Nephron progenitor cell (in vitro differentiated cells): ENCODE measurements around the gene OR56A5.

Experiments used
- DNase-seq: peaks from one replicate; pipeline ENCODE4 v3.0.0; 2021
- H3K27ac Mint-ChIP-seq: 2 replicates; pipeline ENCODE4 v1.8.0; 2021; ENCODE audit warnings: mild to moderate bottlenecking, moderate library complexity, mixed read lengths
- H3K27me3 Mint-ChIP-seq: 2 replicates; pipeline ENCODE4 v1.8.0; 2021; ENCODE audit warnings: mild to moderate bottlenecking, low read depth, mixed read lengths; ENCODE audit not compliant: poor library complexity
- H3K36me3 Mint-ChIP-seq: 2 replicates; pipeline ENCODE4 v1.8.0; 2021; ENCODE audit warnings: low read depth, mixed read lengths
- H3K4me1 Mint-ChIP-seq: 2 replicates; pipeline ENCODE4 v1.8.0; 2021; ENCODE audit warnings: mixed read lengths
- H3K4me3 Mint-ChIP-seq: 2 replicates; pipeline ENCODE4 v1.8.0; 2021; ENCODE audit warnings: mild to moderate bottlenecking, moderate library complexity, mixed read lengths
- H3K9me3 Mint-ChIP-seq: 2 replicates; pipeline ENCODE4 v1.8.0; 2021; ENCODE audit warnings: mild to moderate bottlenecking, moderate library complexity, mixed read lengths
- TF ChIP-seq, protein P1 (sequence below): fragments of 200-600 bp; sonication (generic); IDR thresholded peaks from 2 replicates; pipeline ENCODE4 v1.5.0; 2021; ENCODE audit warnings: antibody characterized with exemption

OR56A5 gene

DNA sequence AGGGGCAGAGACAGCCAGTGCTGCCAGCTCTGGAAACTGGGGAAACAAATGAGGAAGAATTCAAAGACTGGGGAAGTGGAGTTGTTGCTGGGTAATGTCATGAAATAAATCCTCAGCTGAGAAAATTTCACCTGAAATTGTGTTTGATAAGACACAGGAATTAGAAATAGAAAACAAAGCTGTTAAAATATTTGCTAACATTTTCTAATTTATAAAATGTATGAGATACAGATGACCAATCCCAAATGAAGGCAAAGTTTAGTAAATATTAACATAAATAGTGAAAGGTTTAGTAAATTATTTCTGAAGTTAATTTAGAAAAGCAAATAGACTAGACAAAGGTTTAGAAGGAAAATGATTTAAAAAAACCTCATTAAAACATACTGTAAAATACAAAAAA is at the start of gene OR56A5:
TSS of gene OR56A5 (minus strand) at position 101 of the 400 bp plus-strand sequence. CDS start at position 101, 0 bp downstream.
- H3K27ac Mint-ChIP-seq: no peak within 1 kb of the TSS
- peaks cover 21% of the 10 kb centered on the region for H3K27me3 Mint-ChIP-seq
- H3K36me3 Mint-ChIP-seq: no peaks in the 10 kb centered on the region
- H3K4me3 Mint-ChIP-seq: no peak within 1 kb of the TSS
- H3K4me1 Mint-ChIP-seq: no peaks in the 10 kb centered on the region
- DNase-seq: no peak
- TF ChIP-seq, protein P1, sequence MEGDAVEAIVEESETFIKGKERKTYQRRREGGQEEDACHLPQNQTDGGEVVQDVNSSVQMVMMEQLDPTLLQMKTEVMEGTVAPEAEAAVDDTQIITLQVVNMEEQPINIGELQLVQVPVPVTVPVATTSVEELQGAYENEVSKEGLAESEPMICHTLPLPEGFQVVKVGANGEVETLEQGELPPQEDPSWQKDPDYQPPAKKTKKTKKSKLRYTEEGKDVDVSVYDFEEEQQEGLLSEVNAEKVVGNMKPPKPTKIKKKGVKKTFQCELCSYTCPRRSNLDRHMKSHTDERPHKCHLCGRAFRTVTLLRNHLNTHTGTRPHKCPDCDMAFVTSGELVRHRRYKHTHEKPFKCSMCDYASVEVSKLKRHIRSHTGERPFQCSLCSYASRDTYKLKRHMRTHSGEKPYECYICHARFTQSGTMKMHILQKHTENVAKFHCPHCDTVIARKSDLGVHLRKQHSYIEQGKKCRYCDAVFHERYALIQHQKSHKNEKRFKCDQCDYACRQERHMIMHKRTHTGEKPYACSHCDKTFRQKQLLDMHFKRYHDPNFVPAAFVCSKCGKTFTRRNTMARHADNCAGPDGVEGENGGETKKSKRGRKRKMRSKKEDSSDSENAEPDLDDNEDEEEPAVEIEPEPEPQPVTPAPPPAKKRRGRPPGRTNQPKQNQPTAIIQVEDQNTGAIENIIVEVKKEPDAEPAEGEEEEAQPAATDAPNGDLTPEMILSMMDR: no peak
- peaks cover 10% of the 10 kb centered on the region for H3K9me3 Mint-ChIP-seq

DNA sequence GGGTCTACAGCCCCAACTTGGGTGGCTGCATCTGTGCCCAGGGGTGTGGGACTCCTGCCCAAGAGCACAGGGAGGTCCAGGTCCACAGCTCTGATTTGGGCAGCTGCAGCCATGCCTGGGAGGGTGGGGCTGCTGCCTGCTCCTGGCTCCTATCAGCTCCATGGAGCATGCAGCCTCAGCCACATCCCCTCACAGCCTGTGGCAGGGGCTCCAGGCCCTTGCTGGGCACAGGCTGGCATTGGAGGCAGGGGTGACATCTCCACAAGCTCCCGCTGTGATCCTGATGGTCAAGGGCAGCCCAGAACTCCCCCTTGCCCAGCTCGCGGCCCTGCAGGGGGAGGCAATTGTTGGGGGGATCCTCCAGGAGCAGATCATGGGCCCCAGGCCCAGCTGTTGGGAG is 44.7 kb upstream of the OR56A5 start:
- no peak overlapping the region for H3K4me3 Mint-ChIP-seq
- peaks cover 21% of the 10 kb centered on the region for H3K9me3 Mint-ChIP-seq
- H3K27ac Mint-ChIP-seq: no peak overlapping the region
- TF ChIP-seq, protein P1: no peak
- no peaks in the 10 kb centered on the region for H3K4me1 Mint-ChIP-seq
- no peaks in the 10 kb centered on the region for H3K36me3 Mint-ChIP-seq
- H3K27me3 Mint-ChIP-seq: peaks cover 15% of the 10 kb centered on the region
- DNase-seq: no peak

GRCh38 chr11:6012035-6012668 is 43.9 kb upstream of the OR56A5 start:
- no peaks in the 10 kb centered on the region for H3K4me1 Mint-ChIP-seq
- no peak overlapping the region for H3K4me3 Mint-ChIP-seq
- TF ChIP-seq, protein P1: no peak
- peaks cover 17% of the 10 kb centered on the region for H3K9me3 Mint-ChIP-seq
- DNase-seq: no peak
- peaks cover 12% of the 10 kb centered on the region for H3K27me3 Mint-ChIP-seq
- H3K27ac Mint-ChIP-seq: no peak overlapping the region
- no peaks in the 10 kb centered on the region for H3K36me3 Mint-ChIP-seq

GRCh38 chr11:6006846-6007245 is 38.6 kb upstream of the OR56A5 start, which contains the start of gene OR56A4:
Gene OR56A4 (minus strand): TSS chr11:6006946. CDS start chr11:6002992, 3,954 bp downstream.
- Mint-ChIP-seq H3K27me3 (peaks cover 18% of the 10 kb centered on the region), H3K4me1 (no peaks in the 10 kb centered on the region)

DNA sequence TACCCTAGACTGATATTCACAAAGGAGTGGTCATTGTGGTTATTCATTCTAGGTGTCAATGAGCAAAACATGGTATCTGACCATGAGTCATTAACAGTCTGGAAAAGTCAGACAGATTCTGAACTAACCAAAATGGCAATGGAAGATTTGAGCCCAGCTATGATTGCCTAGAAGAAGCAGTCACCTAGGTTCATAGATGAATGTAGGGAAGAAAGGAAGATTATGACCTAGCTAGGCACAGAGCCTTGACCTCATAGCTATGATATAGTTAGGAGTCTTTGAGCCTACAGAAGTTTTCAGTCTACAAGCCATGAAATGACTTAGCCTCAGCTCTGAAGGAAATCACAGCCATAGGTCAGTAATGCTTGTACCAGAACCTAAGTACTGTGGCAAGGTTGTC is 38.1 kb upstream of the OR56A5 start:
- DNase-seq: no peak
- Mint-ChIP-seq H3K36me3 (no peaks in the 10 kb centered on the region), H3K27ac (no peak overlapping the region), H3K4me1 (no peaks in the 10 kb centered on the region), H3K9me3 (no peaks in the 10 kb centered on the region), H3K27me3 (peaks cover 19% of the 10 kb centered on the region), H3K4me3 (no peak overlapping the region)
- TF ChIP-seq, protein P1: no peak

More at GRCh38 chr11:6006846-6007245, 38.6 kb upstream of the OR56A5 start, which contains the start of gene OR56A4:
- Mint-ChIP-seq H3K27ac (no peak within 1 kb of the TSS), H3K9me3 (no peaks in the 10 kb centered on the region), H3K4me3 (no peak within 1 kb of the TSS), H3K36me3 (no peaks in the 10 kb centered on the region)
- TF ChIP-seq, protein P1: no peak
- DNase-seq: no peak

GRCh38 chr11:6002202-6002699 is 34.0 kb upstream of the OR56A5 start:
- H3K9me3 Mint-ChIP-seq: no peaks in the 10 kb centered on the region
- H3K4me1 Mint-ChIP-seq: no peaks in the 10 kb centered on the region
- H3K36me3 Mint-ChIP-seq: no peaks in the 10 kb centered on the region
- no peak overlapping the region for H3K4me3 Mint-ChIP-seq
- H3K27me3 Mint-ChIP-seq: peaks cover 16% of the 10 kb centered on the region
- no peak overlapping the region for H3K27ac Mint-ChIP-seq
- no peak for DNase-seq
- TF ChIP-seq, protein P1: no peak
